ENCODE data around the gene LTB4R.

DNA sequence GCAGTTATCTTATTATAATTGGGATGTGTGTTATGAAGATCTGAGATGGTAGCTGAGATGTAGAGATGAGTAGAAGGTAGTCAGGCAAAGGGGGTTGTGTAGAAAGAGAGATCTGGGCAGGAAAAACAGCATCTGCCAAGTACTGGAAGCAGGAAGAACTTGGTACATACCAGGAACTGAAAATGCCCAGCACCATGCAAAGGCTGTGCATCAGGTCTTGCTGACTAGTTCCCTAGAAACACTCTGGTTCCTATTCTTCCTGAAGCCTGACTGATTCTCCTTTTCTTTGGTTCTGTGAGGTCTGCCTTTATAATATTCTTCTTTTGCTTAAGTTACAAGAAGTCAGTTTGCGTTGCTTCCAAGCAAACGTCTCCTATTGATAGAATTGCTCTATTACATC, 50.0 kb downstream of the LTB4R start:
- no peak for TF ChIP-seq POLR2A (IDR thresholded peaks at IDR 0.05)
- TF ChIP-seq, protein P1, sequence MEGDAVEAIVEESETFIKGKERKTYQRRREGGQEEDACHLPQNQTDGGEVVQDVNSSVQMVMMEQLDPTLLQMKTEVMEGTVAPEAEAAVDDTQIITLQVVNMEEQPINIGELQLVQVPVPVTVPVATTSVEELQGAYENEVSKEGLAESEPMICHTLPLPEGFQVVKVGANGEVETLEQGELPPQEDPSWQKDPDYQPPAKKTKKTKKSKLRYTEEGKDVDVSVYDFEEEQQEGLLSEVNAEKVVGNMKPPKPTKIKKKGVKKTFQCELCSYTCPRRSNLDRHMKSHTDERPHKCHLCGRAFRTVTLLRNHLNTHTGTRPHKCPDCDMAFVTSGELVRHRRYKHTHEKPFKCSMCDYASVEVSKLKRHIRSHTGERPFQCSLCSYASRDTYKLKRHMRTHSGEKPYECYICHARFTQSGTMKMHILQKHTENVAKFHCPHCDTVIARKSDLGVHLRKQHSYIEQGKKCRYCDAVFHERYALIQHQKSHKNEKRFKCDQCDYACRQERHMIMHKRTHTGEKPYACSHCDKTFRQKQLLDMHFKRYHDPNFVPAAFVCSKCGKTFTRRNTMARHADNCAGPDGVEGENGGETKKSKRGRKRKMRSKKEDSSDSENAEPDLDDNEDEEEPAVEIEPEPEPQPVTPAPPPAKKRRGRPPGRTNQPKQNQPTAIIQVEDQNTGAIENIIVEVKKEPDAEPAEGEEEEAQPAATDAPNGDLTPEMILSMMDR (IDR thresholded peaks at IDR 0.05): no peak

Data from right lobe of liver (tissue), 4 donors.